Calu3 (cell line): ENCODE data around the gene TENM4. TPM values are rescaled to one million over a fixed set of nuclear protein-coding genes. Genes with fewer than 3 reads are reported as not detected.

Source experiments
- BruUV-seq: library from RNA; stranded (reverse); fragments of 400-500 nt; replicated peaks from 2 replicates; lab custom pipeline; 2021; lab: Mats Ljungman, UMichigan
- CTCF ChIA-PET: fragments of 300-600 bp; sonication (Branson Sonifier 250); formaldehyde crosslinking; loops from one replicate; lab custom pipeline; 2022; ENCODE audit warnings: antibody characterized with exemption; lab: Charles Lee
- DNase-seq: peaks from one replicate; pipeline ENCODE4 v3.0.0; 2022
- H3K27ac Mint-ChIP-seq: one replicate; pipeline ENCODE4 v1.8.0; 2022; ENCODE audit warnings: mixed read lengths; ENCODE audit not compliant: unreplicated experiment
- H3K27me3 Mint-ChIP-seq: one replicate; pipeline ENCODE4 v1.8.0; 2022; ENCODE audit warnings: mixed read lengths; ENCODE audit not compliant: unreplicated experiment
- H3K36me3 Mint-ChIP-seq: one replicate; pipeline ENCODE4 v1.8.0; 2022; ENCODE audit warnings: mild to moderate bottlenecking, moderate library complexity, mixed read lengths; ENCODE audit not compliant: insufficient read depth, unreplicated experiment
- H3K4me1 Mint-ChIP-seq: one replicate; pipeline ENCODE4 v1.8.0; 2022; ENCODE audit warnings: mild to moderate bottlenecking, low read depth, mixed read lengths; ENCODE audit not compliant: unreplicated experiment
- H3K4me3 Mint-ChIP-seq: one replicate; pipeline ENCODE4 v1.8.0; 2022; ENCODE audit warnings: mild to moderate bottlenecking, low read depth, moderate library complexity, mixed read lengths; ENCODE audit not compliant: unreplicated experiment
- H3K9me3 Mint-ChIP-seq: one replicate; pipeline ENCODE4 v1.8.0; 2022; ENCODE audit warnings: low read depth, mixed read lengths; ENCODE audit not compliant: unreplicated experiment
- CTCF ChIP-seq: fragments of 200-600 bp; IDR thresholded peaks from one replicate; pipeline ENCODE4 v1.8.0; 2022; ENCODE audit warnings: antibody characterized with exemption; ENCODE audit not compliant: unreplicated experiment
- intact Hi-C: fragments of 100-400 bp; cut with micrococcal nuclease; formaldehyde crosslinking; loops from one replicate; pipeline ENCODE4 v1.10.0; 2022; ENCODE audit not compliant: unreplicated experiment
- total RNA-seq: library from RNA; stranded (reverse); gene quantifications from 2 replicates; pipeline ENCODE4 v1.2.3, GENCODE V29; 2022

The TENM4 gene
- total RNA-seq, 1 experiment from 2014 or later = not detected

- TF ChIP-seq CTCF = no peak
- Mint-ChIP-seq H3K27ac (no peak overlapping the region), H3K9me3 (peaks cover 2% of the 10 kb centered on the region), H3K27me3 (peaks cover 30% of the 10 kb centered on the region), H3K4me1 (no peaks in the 10 kb centered on the region), H3K4me3 (no peak overlapping the region), H3K36me3 (no peaks in the 10 kb centered on the region)
- CTCF ChIA-PET = no interaction called here
- intact Hi-C loops = no loop called here
- DNase-seq = no peak
- BruUV-seq = no TSS peak
Observed at GRCh38 chr11:79342236-79342635, 98.6 kb downstream of the TENM4 start.

GRCh38 chr11:79340535-79340934 lies 100.3 kb downstream of the TENM4 start:
- BruUV-seq = no TSS peak
- CTCF ChIA-PET = no interaction called here
- no peak for DNase-seq
- Mint-ChIP-seq H3K27me3 (peaks cover 30% of the 10 kb centered on the region), H3K4me3 (no peak overlapping the region), H3K4me1 (no peaks in the 10 kb centered on the region), H3K36me3 (no peaks in the 10 kb centered on the region), H3K27ac (no peak overlapping the region), H3K9me3 (peaks cover 2% of the 10 kb centered on the region)
- no peak for TF ChIP-seq CTCF
- intact Hi-C loops = no loop called here

GRCh38 chr11:79336797-79337517 lies 103.9 kb downstream of the TENM4 start:
- BruUV-seq = no TSS peak
- Mint-ChIP-seq H3K4me3 (no peak overlapping the region), H3K4me1 (no peaks in the 10 kb centered on the region), H3K27ac (no peak overlapping the region), H3K9me3 (peaks cover 2% of the 10 kb centered on the region), H3K27me3 (peaks cover 56% of the 10 kb centered on the region), H3K36me3 (no peaks in the 10 kb centered on the region)
- no peak for TF ChIP-seq CTCF
- DNase-seq = no peak
- CTCF ChIA-PET = no interaction called here
- intact Hi-C loops = no loop called here

- DNase-seq = no peak
- no TSS peak for BruUV-seq
- peaks cover 2% of the 10 kb centered on the region for H3K9me3 Mint-ChIP-seq
- no peaks in the 10 kb centered on the region for H3K4me1 Mint-ChIP-seq
- H3K36me3 Mint-ChIP-seq = no peaks in the 10 kb centered on the region
- TF ChIP-seq CTCF = no peak
- peaks cover 50% of the 10 kb centered on the region for H3K27me3 Mint-ChIP-seq
- no peak overlapping the region for H3K4me3 Mint-ChIP-seq
- H3K27ac Mint-ChIP-seq = no peak overlapping the region
- intact Hi-C loops = no loop called here
- CTCF ChIA-PET = no interaction called here
Observed at GRCh38 chr11:79335681-79336080, 105.1 kb downstream of the TENM4 start.
